ENCODE results near the gene ELMO1. TPM values are rescaled to one million over a fixed set of nuclear protein-coding genes. Genes with fewer than 3 reads are reported as not detected.

Gene ELMO1
- total RNA-seq, 4 donors from 2014 or later = 31.1 to 42.9 (median 38.7) TPM

- Histone ChIP-seq H3K27me3 (no peaks in the 10 kb centered on the region), H3K27ac (replicated peaks in 1 of 4) (peak overlapping the region; percentile 5 to 70 (median 46)), H3K36me3 (no peaks in the 10 kb centered on the region), H3K4me3 (peak overlapping the region; percentile 8 to 44 (median 29)), H3K4me1 (peaks cover 11 to 59% (median 49%) of the 10 kb centered on the region in 4 donors), H3K9me3 (no peaks in the 10 kb centered on the region)
- no peak for DNase-seq (ENCODE audit: extremely low spot score)
- 59% methylated on average over 13 of the region's 13 CpGs for WGBS
- intact Hi-C loops (cut with DNase I) = no loop called here
- TF ChIP-seq CTCF (IDR thresholded peaks at IDR 0.05) = no peak
- TF ChIP-seq EP300 (IDR thresholded peaks at IDR 0.05) = no peak
- TF ChIP-seq POLR2AphosphoS5 (IDR thresholded peaks at IDR 0.05) = no peak
- TF ChIP-seq POLR2A (IDR thresholded peaks at IDR 0.05; ENCODE audit: low read depth) = no peak
These were observed 462.7 kb downstream of the ELMO1 start for GRCh38 chr7:36985866-36986400.

GRCh38 chr7:36985316-36985715, 463.3 kb downstream of the ELMO1 start:
- H3K4me3 ChIP-seq = peak overlapping the region; percentile 8 to 44 (median 29)
- peaks cover 11 to 65% (median 53%) of the 10 kb centered on the region in 4 donors for H3K4me1 ChIP-seq
- TF ChIP-seq CTCF (IDR thresholded peaks at IDR 0.05) (no peak), EP300 (IDR thresholded peaks at IDR 0.05) (no peak), POLR2AphosphoS5 (IDR thresholded peaks at IDR 0.05) (no peak), POLR2A (IDR thresholded peaks at IDR 0.05; ENCODE audit: low read depth) (no peak)
- H3K27me3 ChIP-seq = no peaks in the 10 kb centered on the region
- intact Hi-C loops (cut with DNase I) = no loop called here
- 34% methylated on average over 5 of the region's 5 CpGs for WGBS
- H3K9me3 ChIP-seq = no peaks in the 10 kb centered on the region
- H3K36me3 ChIP-seq = no peaks in the 10 kb centered on the region
- H3K27ac ChIP-seq (replicated peaks in 1 of 4) = peak overlapping the region; percentile 5 to 70 (median 46)
- no peak for DNase-seq (ENCODE audit: extremely low spot score)

- no peaks in the 10 kb centered on the region for H3K27me3 ChIP-seq
- 17% methylated on average over 6 of the region's 6 CpGs for WGBS
- no peak for DNase-seq (ENCODE audit: extremely low spot score)
- peak overlapping the region in 3 of 4 donors; percentile 22 to 44 (median 36) for H3K4me3 ChIP-seq
- H3K36me3 ChIP-seq = no peaks in the 10 kb centered on the region
- intact Hi-C loops (cut with DNase I) = loop anchor here (5.0 kb wide), 1 partner anchor 47 kb away; no protein-coding TSS in a partner anchor
- H3K9me3 ChIP-seq = no peaks in the 10 kb centered on the region
- H3K27ac ChIP-seq (replicated peaks in 1 of 4) = peak overlapping the region in 3 of 4 donors; percentile 45 to 70 (median 47)
- TF ChIP-seq POLR2A (IDR thresholded peaks at IDR 0.05; ENCODE audit: low read depth) (no peak), POLR2AphosphoS5 (IDR thresholded peaks at IDR 0.05) (no peak), EP300 (IDR thresholded peaks at IDR 0.05) (no peak)
- H3K4me1 ChIP-seq = peaks cover 11 to 70% (median 58%) of the 10 kb centered on the region in 4 donors
These were observed 463.9 kb downstream of the ELMO1 start for GRCh38 chr7:36984710-36985312.

GRCh38 chr7:36984041-36984521, 464.6 kb downstream of the ELMO1 start:
- peak overlapping the region in 1 of 4 donors; percentile 36 for H3K4me3 ChIP-seq
- H3K27me3 ChIP-seq = no peaks in the 10 kb centered on the region
- 49% methylated on average over 9 of the region's 9 CpGs for WGBS
- no peaks in the 10 kb centered on the region for H3K9me3 ChIP-seq
- no peaks in the 10 kb centered on the region for H3K36me3 ChIP-seq
- intact Hi-C loops (cut with DNase I) = loop anchor here (5.0 kb wide), 1 partner anchor 48 kb away; no protein-coding TSS in a partner anchor
- DNase-seq (ENCODE audit: extremely low spot score) = no peak
- no peak for TF ChIP-seq POLR2A (IDR thresholded peaks at IDR 0.05; ENCODE audit: low read depth)
- no peak for TF ChIP-seq EP300 (IDR thresholded peaks at IDR 0.05)
- TF ChIP-seq CTCF (IDR thresholded peaks at IDR 0.05) = no peak
- TF ChIP-seq POLR2AphosphoS5 (IDR thresholded peaks at IDR 0.05) = no peak
- peak overlapping the region in 3 of 4 donors; percentile 35 to 70 (median 47) for H3K27ac ChIP-seq (replicated peaks in 1 of 4)
- H3K4me1 ChIP-seq = peaks cover 11 to 78% (median 65%) of the 10 kb centered on the region in 4 donors

- intact Hi-C loops (cut with DNase I) = loop anchor here (5.0 kb wide), 1 partner anchor 50 kb away; no protein-coding TSS in a partner anchor
These were observed 465.9 kb downstream of the ELMO1 start for GRCh38 chr7:36982766-36983165.

More at GRCh38 chr7:36982766-36983165, 465.9 kb downstream of the ELMO1 start:
- TF ChIP-seq EP300 (IDR thresholded peaks at IDR 0.05) (no peak), POLR2A (IDR thresholded peaks at IDR 0.05; ENCODE audit: low read depth) (no peak), POLR2AphosphoS5 (IDR thresholded peaks at IDR 0.05) (no peak), CTCF (IDR thresholded peaks at IDR 0.05) (no peak)
- no peak for DNase-seq (ENCODE audit: extremely low spot score)
- Histone ChIP-seq H3K36me3 (no peaks in the 10 kb centered on the region), H3K9me3 (no peaks in the 10 kb centered on the region), H3K4me3 (no peak overlapping the region), H3K27me3 (no peaks in the 10 kb centered on the region), H3K27ac (replicated peaks in 1 of 4) (peak overlapping the region in 1 of 4 donors; percentile 47), H3K4me1 (peaks cover 11 to 81% (median 68%) of the 10 kb centered on the region in 4 donors)
- WGBS = 90% methylated on average over 3 of the region's 3 CpGs
